HepG2 (cell line): Measurements from ENCODE around the gene GATD1. TPM values are rescaled to one million over a fixed set of nuclear protein-coding genes. Genes with fewer than 3 reads are reported as not detected.

Source experiments
- BORCS8-MEF2B ChIP-seq: sonication (generic); formaldehyde crosslinking; IDR thresholded peaks from 2 replicates; pipeline ENCODE4 v1.8.0; 2022; ENCODE audit warnings: mild to moderate bottlenecking, missing genetic modification reagents
- CCDC6 ChIP-seq: sonication (generic); formaldehyde crosslinking; IDR thresholded peaks from 2 replicates; pipeline ENCODE4 v1.8.1; 2022; ENCODE audit warnings: mild to moderate bottlenecking, missing genetic modification reagents, moderate library complexity
- CREB1 ChIP-seq, 2 experiments: fragments of 450-650 bp in 1 of 2; IDR thresholded peaks; 2 replicates each; pipeline ENCODE4 v1.6.1; 2016 to 2017; ENCODE audit warnings: control low read depth in 1 of 2, mild to moderate bottlenecking in 1 of 2, missing compliant biosample characterization in 1 of 2, missing genetic modification characterization in 1 of 2
- DNMT3B ChIP-seq: conservative IDR thresholded peaks from 2 replicates; pipeline ENCODE4 v1.6.1; 2016; ENCODE audit warnings: missing biosample characterization, control low read depth
- EHMT2 ChIP-seq: fragments of 200-600 bp; sonication (generic); IDR thresholded peaks from 2 replicates; pipeline ENCODE4 v1.7.0; 2017; ENCODE audit warnings: antibody characterized with exemption, low read depth, low read length, borderline replicate concordance
- ELF1 ChIP-seq: sonication (generic); formaldehyde crosslinking; IDR thresholded peaks from 2 replicates; pipeline ENCODE4 v1.4.0; 2020; ENCODE audit warnings: missing genetic modification reagents
- ERF ChIP-seq: IDR thresholded peaks from 2 replicates; pipeline ENCODE4 v1.6.1; 2018; ENCODE audit warnings: missing biosample characterization, missing genetic modification reagents
- FOXA1 ChIP-seq, 2 experiments: fragments of 450-650 bp in 1 of 2; sonication (generic) in 1 of 2; formaldehyde crosslinking in 1 of 2; IDR thresholded peaks; 2 replicates each; pipeline versions ENCODE4 v1.4.0 to v1.6.1; 2016 to 2020; ENCODE audit warnings: missing genetic modification reagents in 1 of 2
- GPN1 ChIP-seq: sonication (generic); formaldehyde crosslinking; IDR thresholded peaks from 2 replicates; pipeline ENCODE4 v1.5.1; 2020; ENCODE audit warnings: missing genetic modification reagents, borderline replicate concordance
- HBP1 ChIP-seq: IDR thresholded peaks from 2 replicates; pipeline ENCODE4 v1.6.1; 2016; ENCODE audit warnings: low read depth, control low read depth
- HHEX ChIP-seq: IDR thresholded peaks from 2 replicates; pipeline ENCODE4 v1.6.1; 2016; ENCODE audit warnings: control low read depth
- MIER2 ChIP-seq: IDR thresholded peaks from 2 replicates; pipeline ENCODE4 v1.6.1; 2016; ENCODE audit warnings: missing biosample characterization, missing genetic modification reagents
- NFYC ChIP-seq: IDR thresholded peaks from 2 replicates; pipeline ENCODE4 v1.6.1; 2016; ENCODE audit warnings: missing genetic modification reagents, missing compliant biosample characterization
- PAF1 ChIP-seq: IDR thresholded peaks from 2 replicates; pipeline ENCODE4 v1.6.1; 2016; ENCODE audit warnings: missing genetic modification reagents, missing compliant biosample characterization
- POLR2A ChIP-seq, 2 experiments: IDR thresholded peaks; 2 replicates each; pipeline ENCODE4 v1.6.1; 2011; ENCODE audit warnings: low read depth in 2 of 2, low read length in 2 of 2, mild to moderate bottlenecking in 1 of 2, moderate library complexity in 1 of 2; ENCODE audit not compliant: insufficient read depth in 1 of 2
- RXRA ChIP-seq: sonication (generic); formaldehyde crosslinking; IDR thresholded peaks from 2 replicates; pipeline ENCODE4 v1.5.1; 2020; ENCODE audit warnings: missing genetic modification reagents
- SP5 ChIP-seq: IDR thresholded peaks from 2 replicates; pipeline ENCODE4 v1.6.1; 2016; ENCODE audit warnings: low read depth, borderline replicate concordance
- TERF1 ChIP-seq: sonication (generic); formaldehyde crosslinking; IDR thresholded peaks from 2 replicates; pipeline ENCODE4 v1.8.0; 2022; ENCODE audit warnings: mild to moderate bottlenecking, missing genetic modification reagents, moderate library complexity
- THAP8 ChIP-seq: sonication (generic); formaldehyde crosslinking; IDR thresholded peaks from 2 replicates; pipeline ENCODE4 v1.5.1; 2020; ENCODE audit warnings: missing genetic modification reagents, mild to moderate bottlenecking, borderline replicate concordance
- ZBTB14 ChIP-seq: sonication (generic); formaldehyde crosslinking; IDR thresholded peaks from 2 replicates; pipeline ENCODE4 v1.4.0; 2020; ENCODE audit warnings: missing genetic modification reagents
- ZFP62 ChIP-seq: sonication (generic); formaldehyde crosslinking; IDR thresholded peaks from 2 replicates; pipeline ENCODE4 v1.4.0; 2020; ENCODE audit warnings: missing genetic modification reagents
- ZMAT5 ChIP-seq: sonication (generic); formaldehyde crosslinking; IDR thresholded peaks from 2 replicates; pipeline ENCODE4 v1.5.0; 2020; ENCODE audit warnings: mild to moderate bottlenecking, low read depth, missing genetic modification reagents, borderline replicate concordance
- ZNF256 ChIP-seq: sonication (generic); formaldehyde crosslinking; conservative IDR thresholded peaks from 2 replicates; pipeline ENCODE4 v1.4.0; 2020; ENCODE audit warnings: missing genetic modification reagents
- ZNF274 ChIP-seq: sonication (generic); formaldehyde crosslinking; IDR thresholded peaks from 2 replicates; pipeline ENCODE4 v1.5.1; 2020; ENCODE audit warnings: mild to moderate bottlenecking, missing genetic modification reagents
- ZNF337 ChIP-seq: sonication (generic); formaldehyde crosslinking; IDR thresholded peaks from 2 replicates; pipeline ENCODE4 v1.5.1; 2020; ENCODE audit warnings: missing genetic modification reagents, low read depth, mild to moderate bottlenecking, borderline replicate concordance
- ZNF674 ChIP-seq: sonication (generic); formaldehyde crosslinking; IDR thresholded peaks from 2 replicates; pipeline ENCODE4 v1.5.0; 2020; ENCODE audit warnings: low read depth, mild to moderate bottlenecking, missing genetic modification reagents
- ZSCAN25 ChIP-seq: sonication (generic); formaldehyde crosslinking; IDR thresholded peaks from 2 replicates; pipeline ENCODE4 v1.8.0; 2022; ENCODE audit warnings: mild to moderate bottlenecking, missing genetic modification reagents
- polyA plus RNA-seq, 8 experiments: library from polyadenylated mRNA; depleted of rRNA in 3 of 8; stranded (reverse) in 7 of 8; unstranded in 1 of 8; fragments of >200 nt; fragmentation: Illumina TruSeq in 4 of 8; extraction: Trizol in 4 of 8; gene quantifications; 2 replicates each; pipeline versions ENCODE4 v1.2.1 to v1.2.3, GENCODE V29; 2011 to 2016; ENCODE audit warnings: low read depth in 4 of 8, missing spikeins in 1 of 8, mixed read lengths in 1 of 8; ENCODE audit not compliant: insufficient read depth in 1 of 8
- total RNA-seq, 5 experiments: library from RNA; depleted of rRNA; stranded (reverse); fragments of >200 nt; fragmentation: Illumina TruSeq; extraction: Trizol; gene quantifications; 2 replicates each; pipeline ENCODE4 v1.2.3, GENCODE V29; 2016; ENCODE audit warnings: low read depth in 1 of 5

GATD1 gene
- total and polyA plus RNA-seq, 2 of the 13 experiments (the other 11 are each of a cell fraction or from before 2014, with no cell fraction given): 31.3 to 60.5 TPM

- TF ChIP-seq PAF1 (CRISPR knock-in tag): no peak
- TF ChIP-seq TERF1 (CRISPR knock-in tag): no peak
- TF ChIP-seq ZNF274 (CRISPR knock-in tag): no peak; the same call in 1 of the 2 replicates
- TF ChIP-seq SP5 (CRISPR knock-in tag): peak; percentile 30; the same call in 1 of the 2 replicates
- TF ChIP-seq RXRA (CRISPR knock-in tag): peak; percentile 27; the same call in 1 of the 2 replicates
- TF ChIP-seq BORCS8-MEF2B (CRISPR knock-in tag): no peak
- no peak for TF ChIP-seq ERF (CRISPR knock-in tag)
- TF ChIP-seq CREB1 (IDR thresholded peaks at IDR 0.05): no peak
- TF ChIP-seq CREB1 (CRISPR knock-in tag; IDR thresholded peaks at IDR 0.05): no peak
- no peak for TF ChIP-seq THAP8 (CRISPR knock-in tag)
- no peak for TF ChIP-seq HBP1
- TF ChIP-seq DNMT3B (CRISPR knock-in tag): no peak
- TF ChIP-seq MIER2 (CRISPR knock-in tag): no peak
- TF ChIP-seq CCDC6 (CRISPR knock-in tag): no peak
- no peak for TF ChIP-seq HHEX (CRISPR knock-in tag)
- TF ChIP-seq ELF1 (CRISPR knock-in tag): no peak
- TF ChIP-seq ZNF256 (CRISPR knock-in tag): no peak
- no peak for TF ChIP-seq GPN1 (CRISPR knock-in tag)
- no peak for TF ChIP-seq ZFP62 (CRISPR knock-in tag)
- no peak for TF ChIP-seq ZBTB14
- no peak for TF ChIP-seq ZNF337 (CRISPR knock-in tag)
- TF ChIP-seq ZMAT5 (CRISPR knock-in tag): no peak
- no peak for TF ChIP-seq ZNF674 (CRISPR knock-in tag)
- peak; percentile 46; the same call in 1 of the 2 replicates for TF ChIP-seq NFYC (CRISPR knock-in tag)
- TF ChIP-seq EHMT2: no peak
- TF ChIP-seq ZSCAN25: no peak
- TF ChIP-seq FOXA1 (IDR thresholded peaks at IDR 0.05): no peak
- no peak for TF ChIP-seq FOXA1 (CRISPR knock-in tag; IDR thresholded peaks at IDR 0.05)
- peak in 1 of 2 experiments; percentile 66; a peak in 2 of 4 replicates for TF ChIP-seq POLR2A (IDR thresholded peaks at IDR 0.05; ENCODE audit: insufficient read depth in 1 of 2, low read depth in 2 of 2, low read length in 2 of 2)
These were observed 42.8 kb upstream of the GATD1 start (continued) for GRCh38 chr11:819943-820649.
